B cell (primary cell): ENCODE results near the gene RFX4.

Source experiments
- EZH2 ChIP-seq: IDR thresholded peaks from 2 replicates; pipeline ENCODE4 v1.6.1; 2012; ENCODE audit warnings: borderline replicate concordance, low read depth, mild to moderate bottlenecking, moderate library complexity, low read length; ENCODE audit not compliant: insufficient read depth, poor library complexity, severe bottlenecking
- TF ChIP-seq, protein P1 (sequence below): fragments of 200-600 bp; IDR thresholded peaks from one replicate; pipeline ENCODE4 v1.8.0; 2022; ENCODE audit warnings: antibody characterized with exemption, mild to moderate bottlenecking

GRCh38 chr12:106682594-106683234, 99.9 kb downstream of the RFX4 start:
- TF ChIP-seq, protein P1, sequence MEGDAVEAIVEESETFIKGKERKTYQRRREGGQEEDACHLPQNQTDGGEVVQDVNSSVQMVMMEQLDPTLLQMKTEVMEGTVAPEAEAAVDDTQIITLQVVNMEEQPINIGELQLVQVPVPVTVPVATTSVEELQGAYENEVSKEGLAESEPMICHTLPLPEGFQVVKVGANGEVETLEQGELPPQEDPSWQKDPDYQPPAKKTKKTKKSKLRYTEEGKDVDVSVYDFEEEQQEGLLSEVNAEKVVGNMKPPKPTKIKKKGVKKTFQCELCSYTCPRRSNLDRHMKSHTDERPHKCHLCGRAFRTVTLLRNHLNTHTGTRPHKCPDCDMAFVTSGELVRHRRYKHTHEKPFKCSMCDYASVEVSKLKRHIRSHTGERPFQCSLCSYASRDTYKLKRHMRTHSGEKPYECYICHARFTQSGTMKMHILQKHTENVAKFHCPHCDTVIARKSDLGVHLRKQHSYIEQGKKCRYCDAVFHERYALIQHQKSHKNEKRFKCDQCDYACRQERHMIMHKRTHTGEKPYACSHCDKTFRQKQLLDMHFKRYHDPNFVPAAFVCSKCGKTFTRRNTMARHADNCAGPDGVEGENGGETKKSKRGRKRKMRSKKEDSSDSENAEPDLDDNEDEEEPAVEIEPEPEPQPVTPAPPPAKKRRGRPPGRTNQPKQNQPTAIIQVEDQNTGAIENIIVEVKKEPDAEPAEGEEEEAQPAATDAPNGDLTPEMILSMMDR: no peak
- no peak for TF ChIP-seq EZH2
